Lung (tissue), 12 donors: Measurements from ENCODE around the gene RASGRF2. TPM values are rescaled to one million over a fixed set of nuclear protein-coding genes. Genes with fewer than 3 reads are reported as not detected.

Source experiments
- ATAC-seq: fragments of 200-7000 bp; cut with Tn5 transposase; one replicate; pipeline ENCODE4 v1.9.1; 2020; ENCODE audit warnings: moderate number of reproducible peaks; ENCODE audit not compliant: insufficient read depth, low FRiP score
- DNase-seq, 3 donors: peaks; one replicate each; pipeline ENCODE4 v3.0.0-alpha.2; 2013 to 2017
- H3K27ac ChIP-seq, 2 donors: one replicate each; pipeline ENCODE4 v1.5.1; 2013; ENCODE audit warnings: mild to moderate bottlenecking in 2 of 2, moderate library complexity in 2 of 2, control low read depth in 1 of 2, inconsistent platforms in 1 of 2, low read depth in 1 of 2, low read length in 1 of 2
- H3K27me3 ChIP-seq, 3 donors: one replicate each; pipeline ENCODE4 v1.5.1; 2013; ENCODE audit warnings: low read length in 2 of 3; ENCODE audit not compliant: control insufficient read depth in 3 of 3, insufficient read depth in 3 of 3
- H3K36me3 ChIP-seq, 4 donors: one replicate each; pipeline ENCODE4 v1.5.1; 2013; ENCODE audit warnings: low read length in 4 of 4, mild to moderate bottlenecking in 1 of 4, moderate library complexity in 1 of 4; ENCODE audit not compliant: control insufficient read depth in 4 of 4, insufficient read depth in 4 of 4
- H3K4me1 ChIP-seq, 5 donors: one replicate each; pipeline ENCODE4 v1.5.1; 2013; ENCODE audit warnings: low read length in 5 of 5, mild to moderate bottlenecking in 2 of 5, moderate library complexity in 1 of 5; ENCODE audit not compliant: control insufficient read depth in 5 of 5, insufficient read depth in 5 of 5
- H3K4me3 ChIP-seq: one replicate; pipeline ENCODE4 v1.5.1; 2013; ENCODE audit warnings: mild to moderate bottlenecking, control low read depth, moderate library complexity
- H3K9ac ChIP-seq, 2 donors: one replicate each; pipeline ENCODE4 v1.5.1; 2013; ENCODE audit warnings: low read length in 2 of 2, control low read depth in 1 of 2; ENCODE audit not compliant: insufficient read depth in 1 of 2
- H3K9me3 ChIP-seq, 4 donors: one replicate each; pipeline ENCODE4 v1.5.1; 2013; ENCODE audit warnings: low read length in 3 of 4, mild to moderate bottlenecking in 1 of 4, moderate library complexity in 1 of 4; ENCODE audit not compliant: control insufficient read depth in 4 of 4, insufficient read depth in 3 of 4
- CTCF ChIP-seq: IDR thresholded peaks from 2 replicates; pipeline ENCODE4 v1.5.1; 2012; ENCODE audit warnings: mild to moderate bottlenecking; ENCODE audit errors: control extremely low read depth, extremely low read depth
- WGBS, 2 donors: extraction: QIAGEN DNeasy Blood & Tissue Kit; methylation state at CpG; one replicate each; pipeline ENCODE4 v1.1.7; 2013; 5-methylcytosine and 5-hydroxymethylcytosine counted together
- polyA plus RNA-seq, 2 donors: library from polyadenylated mRNA; stranded (reverse); fragments of 200-250 nt; gene quantifications; one replicate each; pipeline ENCODE4 v1.2.1, GENCODE V29; 2013
- total RNA-seq, 2 donors: library from RNA; depleted of rRNA in 1 of 2; stranded (reverse); fragments of >200 nt in 1 of 2; gene quantifications; one replicate each; pipeline ENCODE4 v1.2.1, GENCODE V29; 2014 to 2021
- donor health status: control.
- donor health status: control.
- donor health status: Bipolar disorder and iron deficiency.
- donor health status: healthy.
- donor health status: DM: yes; HTN: yes; CAD: no.

Gene RASGRF2
- total and polyA plus RNA-seq, 4 donors, result 1.0 to 12.0 (median 2.7) TPM

GRCh38 chr5:81216152-81216551, 256.0 kb downstream of the RASGRF2 start:
- Histone ChIP-seq H3K9me3 (no peaks in the 10 kb centered on the region), H3K4me3 (no peak overlapping the region), H3K27ac (no peak overlapping the region), H3K27me3 (no peaks in the 10 kb centered on the region), H3K4me1 (peaks cover 0 to 4% (median 0%) of the 10 kb centered on the region in 5 donors), H3K36me3 (no peaks in the 10 kb centered on the region), H3K9ac (no peak overlapping the region)
- DNase-seq (no peak), ATAC-seq (no peak)
- TF ChIP-seq CTCF, result no peak
- WGBS, 2 donors, result 67 to 74% methylated on average over 3 of the region's 3 CpGs

- Histone ChIP-seq H3K4me1 (peaks cover 0 to 4% (median 0%) of the 10 kb centered on the region in 5 donors), H3K9me3 (no peaks in the 10 kb centered on the region), H3K9ac (no peak overlapping the region), H3K27me3 (no peaks in the 10 kb centered on the region), H3K27ac (no peak overlapping the region), H3K36me3 (no peaks in the 10 kb centered on the region), H3K4me3 (no peak overlapping the region)
- TF ChIP-seq CTCF, result no peak
- 96 to 97% methylated on average over 3 of the region's 3 CpGs for WGBS, 2 donors
- ATAC-seq, result no peak
- no peak for DNase-seq
These were observed 259.2 kb downstream of the RASGRF2 start for GRCh38 chr5:81219389-81219788.

- Histone ChIP-seq H3K9ac (no peak overlapping the region), H3K4me1 (peaks cover 0 to 4% (median 0%) of the 10 kb centered on the region in 5 donors), H3K36me3 (no peaks in the 10 kb centered on the region), H3K4me3 (no peak overlapping the region), H3K27me3 (no peaks in the 10 kb centered on the region), H3K9me3 (no peaks in the 10 kb centered on the region), H3K27ac (no peak overlapping the region)
- TF ChIP-seq CTCF, result no peak
- ATAC-seq (peak; percentile 27), DNase-seq (no peak)
These were observed 262.1 kb downstream of the RASGRF2 start for GRCh38 chr5:81222285-81222684.

- 89 to 90% methylated on average over 8 of the region's 8 CpGs for WGBS, 2 donors
- DNase-seq (no peak), ATAC-seq (no peak)
- Histone ChIP-seq H3K9ac (no peak overlapping the region), H3K4me1 (peaks cover 0 to 2% (median 0%) of the 10 kb centered on the region in 5 donors), H3K27ac (no peak overlapping the region), H3K27me3 (no peaks in the 10 kb centered on the region), H3K36me3 (no peaks in the 10 kb centered on the region), H3K9me3 (no peaks in the 10 kb centered on the region), H3K4me3 (no peak overlapping the region)
- TF ChIP-seq CTCF, result no peak
These were observed 265.3 kb downstream of the RASGRF2 start for GRCh38 chr5:81225463-81225862.
